SIG-M5 (cell line): Measurements from ENCODE around the gene UTRN.

Source experiments
- DNase-seq: peaks from one replicate; lab custom pipeline; 2025; lab: John Stamatoyannopoulos, UW

Gene UTRN

DNA sequence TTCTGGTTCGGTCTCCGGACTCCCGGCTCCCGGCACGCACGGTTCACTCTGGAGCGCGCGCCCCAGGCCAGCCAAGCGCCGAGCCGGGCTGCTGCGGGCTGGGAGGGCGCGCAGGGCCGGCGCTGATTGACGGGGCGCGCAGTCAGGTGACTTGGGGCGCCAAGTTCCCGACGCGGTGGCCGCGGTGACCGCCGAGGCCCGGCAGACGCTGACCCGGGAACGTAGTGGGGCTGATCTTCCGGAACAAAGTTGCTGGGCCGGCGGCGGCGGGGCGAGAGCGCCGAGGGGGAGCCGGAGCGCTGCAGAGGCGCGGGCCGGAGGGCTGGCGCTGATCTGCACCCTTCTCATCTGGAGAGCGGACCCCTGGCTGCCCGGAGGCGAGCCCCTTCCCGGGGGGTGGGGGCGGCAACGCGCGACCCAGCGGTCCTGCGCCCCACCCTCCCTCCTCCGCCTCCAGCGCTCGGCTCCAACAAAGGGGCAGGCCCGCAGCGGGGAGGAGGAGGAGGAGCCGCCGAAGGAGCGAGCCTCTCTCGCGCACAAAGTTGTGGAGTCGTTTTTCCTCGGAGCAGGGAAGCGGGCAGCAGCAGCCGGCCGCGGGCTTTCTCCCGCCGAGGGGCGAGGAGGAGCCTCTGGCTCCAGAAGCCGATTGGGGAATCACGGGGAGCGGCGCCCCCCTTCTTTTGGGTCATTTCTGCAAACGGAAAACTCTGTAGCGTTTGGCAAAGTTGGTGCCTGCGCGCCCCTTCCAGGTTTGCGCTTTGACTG, at the start of gene UTRN:
Gene UTRN (plus strand): TSS at position 553 of the 765 bp plus-strand sequence. CDS start 6,494 bp downstream, outside the sequence.
- no peak for DNase-seq

DNA sequence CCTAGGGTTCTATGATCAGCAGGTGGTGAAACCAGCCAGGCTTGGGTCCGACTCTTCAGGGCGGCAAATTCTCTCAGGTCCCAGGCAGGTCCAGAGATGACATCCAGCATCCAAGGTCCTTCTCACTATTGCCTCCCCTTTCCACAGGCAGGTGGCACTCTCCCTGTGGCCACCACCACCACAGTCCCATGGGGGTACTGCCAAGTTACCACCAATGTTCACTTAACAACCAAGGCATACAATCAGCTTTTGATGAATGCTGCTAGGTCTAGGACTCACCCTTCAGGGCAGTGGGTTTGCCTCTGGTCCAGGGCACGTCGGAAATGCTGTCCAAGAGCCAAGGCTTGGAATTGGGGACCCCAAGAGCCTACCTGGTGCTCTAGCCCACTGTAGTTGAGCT, 40.4 kb upstream of the UTRN start:
- DNase-seq = no peak

DNA sequence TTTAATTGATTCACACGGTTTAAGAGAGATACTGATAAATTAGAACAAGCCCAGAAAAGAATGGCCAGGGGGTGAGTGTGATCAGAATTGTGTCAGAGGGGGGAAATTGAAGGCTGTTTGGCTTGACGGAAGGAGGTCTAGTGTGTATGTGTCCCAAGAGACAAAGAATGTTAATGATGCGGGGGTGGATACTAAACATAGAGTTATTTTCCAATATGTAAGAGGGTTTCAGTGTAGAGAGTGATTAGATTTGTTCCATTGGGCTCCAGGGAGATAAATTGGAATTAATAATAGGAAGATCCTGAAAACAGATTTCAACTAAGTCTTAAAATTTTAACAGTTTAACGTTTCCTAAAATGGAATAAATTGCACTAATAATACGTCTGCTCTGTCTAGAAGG, 38.1 kb upstream of the UTRN start:
- no peak for DNase-seq

DNA sequence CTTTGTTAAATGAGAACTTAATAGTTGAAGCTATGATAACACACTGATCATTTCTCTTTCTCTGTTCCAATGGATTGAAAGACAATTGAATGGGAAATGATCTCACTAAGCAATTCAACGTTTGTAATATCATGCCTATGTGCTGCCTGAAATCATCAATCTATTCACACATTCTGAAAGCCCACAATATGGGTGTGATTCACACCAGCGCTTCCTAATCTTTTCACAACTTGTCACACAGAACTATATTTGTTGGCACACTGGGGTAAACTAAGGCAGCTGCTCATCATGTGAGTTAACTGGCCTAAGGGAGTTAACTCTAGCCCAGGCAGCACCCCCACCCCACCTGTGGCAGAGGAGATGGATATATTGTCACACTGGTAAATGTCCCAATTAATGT, 37.1 kb upstream of the UTRN start:
- DNase-seq = no peak

DNA sequence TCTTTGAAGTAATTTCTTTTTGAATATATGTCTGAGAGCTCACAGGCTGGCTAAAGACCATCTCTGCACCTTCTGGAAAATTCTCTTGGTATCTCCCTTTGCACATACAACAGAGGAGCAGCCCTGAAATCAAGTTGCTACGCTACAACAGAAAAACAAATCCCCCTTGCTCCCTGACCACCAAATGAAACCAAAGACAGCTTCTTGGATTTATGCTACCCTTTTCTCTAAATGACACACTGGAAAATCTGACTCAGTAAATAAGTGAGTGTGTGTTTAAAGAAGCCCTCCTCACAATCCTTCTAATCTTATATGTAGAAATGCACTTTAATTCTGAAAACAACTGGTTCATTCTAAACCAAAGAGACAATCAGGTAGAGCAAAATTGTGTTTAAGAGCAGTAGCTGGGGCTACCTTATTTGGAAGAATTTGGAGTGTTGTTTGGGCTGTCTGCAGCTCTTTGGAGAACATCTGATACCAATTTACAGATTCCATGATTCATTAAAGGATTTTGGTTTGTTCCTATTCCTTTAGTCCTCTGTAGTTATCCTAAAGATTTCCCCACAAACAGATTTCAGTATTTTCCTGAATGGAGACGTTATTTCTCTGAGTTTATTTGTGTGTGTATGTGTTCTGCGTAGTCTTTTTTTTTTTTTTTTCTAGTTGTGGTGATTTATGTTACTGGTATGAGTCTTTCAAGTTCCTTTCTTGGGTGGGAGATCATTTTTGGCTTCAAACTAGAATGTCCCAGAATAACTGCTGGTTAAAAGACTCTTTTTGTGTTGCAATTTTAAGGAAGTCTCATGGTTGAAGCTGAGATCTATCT, 36.4 kb upstream of the UTRN start:
- DNase-seq = no peak

DNA sequence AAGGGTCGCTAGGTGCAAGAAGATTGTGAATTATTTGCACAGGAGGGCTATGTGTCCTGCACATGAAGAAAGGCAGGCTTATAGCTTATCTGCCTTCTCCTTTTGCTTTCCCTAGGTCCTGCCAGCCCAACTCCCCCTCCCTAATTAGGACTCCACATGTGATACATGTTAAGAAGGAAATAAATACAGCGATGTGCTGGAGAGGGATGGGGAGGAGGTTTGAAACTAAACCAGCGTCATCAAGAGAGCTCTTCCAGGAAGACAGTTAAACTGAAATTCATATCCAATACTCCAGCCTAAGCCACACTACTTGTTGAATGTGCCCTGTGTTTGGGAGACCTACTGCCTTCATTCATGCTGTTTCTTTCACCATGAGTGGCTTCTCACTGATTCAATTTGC, 34.9 kb upstream of the UTRN start:
- no peak for DNase-seq

DNA sequence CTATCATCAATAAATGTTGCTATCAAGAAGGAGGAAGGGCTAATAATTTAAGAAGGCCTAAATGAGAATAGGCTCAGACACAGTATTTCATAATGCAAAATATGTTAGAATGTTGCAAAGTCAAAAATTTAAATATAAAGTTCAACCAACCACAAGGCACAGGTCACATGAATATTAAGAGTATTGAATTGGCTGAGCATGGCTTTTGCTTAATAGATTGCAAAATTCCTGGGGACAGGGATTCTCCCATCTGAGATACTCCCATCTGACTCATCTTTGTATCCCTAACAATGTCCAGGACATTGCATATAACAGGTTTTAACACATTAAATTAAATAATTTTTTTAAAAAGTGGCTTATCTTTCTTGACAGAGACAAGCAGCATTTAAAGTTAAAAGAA, 32.9 kb upstream of the UTRN start:
- DNase-seq = no peak

DNA sequence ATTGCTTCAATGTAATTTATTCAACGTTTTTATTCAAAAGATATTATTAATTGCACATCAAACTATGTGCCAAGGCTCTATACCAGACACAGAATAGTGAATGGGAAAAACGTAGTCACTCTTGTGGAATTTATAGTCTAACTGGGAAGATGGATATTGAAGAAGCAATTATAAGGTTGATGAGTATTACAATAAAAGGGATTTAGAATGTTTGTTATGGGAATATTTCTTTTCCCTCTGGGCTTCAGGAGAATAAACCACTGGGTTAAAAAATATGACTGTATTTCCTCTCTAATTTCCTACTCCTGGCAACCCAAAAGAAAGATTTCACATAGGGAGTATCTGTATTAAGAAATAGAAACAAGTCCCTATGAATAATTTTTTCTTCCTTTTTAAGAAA, 25.1 kb upstream of the UTRN start:
- DNase-seq = no peak

DNA sequence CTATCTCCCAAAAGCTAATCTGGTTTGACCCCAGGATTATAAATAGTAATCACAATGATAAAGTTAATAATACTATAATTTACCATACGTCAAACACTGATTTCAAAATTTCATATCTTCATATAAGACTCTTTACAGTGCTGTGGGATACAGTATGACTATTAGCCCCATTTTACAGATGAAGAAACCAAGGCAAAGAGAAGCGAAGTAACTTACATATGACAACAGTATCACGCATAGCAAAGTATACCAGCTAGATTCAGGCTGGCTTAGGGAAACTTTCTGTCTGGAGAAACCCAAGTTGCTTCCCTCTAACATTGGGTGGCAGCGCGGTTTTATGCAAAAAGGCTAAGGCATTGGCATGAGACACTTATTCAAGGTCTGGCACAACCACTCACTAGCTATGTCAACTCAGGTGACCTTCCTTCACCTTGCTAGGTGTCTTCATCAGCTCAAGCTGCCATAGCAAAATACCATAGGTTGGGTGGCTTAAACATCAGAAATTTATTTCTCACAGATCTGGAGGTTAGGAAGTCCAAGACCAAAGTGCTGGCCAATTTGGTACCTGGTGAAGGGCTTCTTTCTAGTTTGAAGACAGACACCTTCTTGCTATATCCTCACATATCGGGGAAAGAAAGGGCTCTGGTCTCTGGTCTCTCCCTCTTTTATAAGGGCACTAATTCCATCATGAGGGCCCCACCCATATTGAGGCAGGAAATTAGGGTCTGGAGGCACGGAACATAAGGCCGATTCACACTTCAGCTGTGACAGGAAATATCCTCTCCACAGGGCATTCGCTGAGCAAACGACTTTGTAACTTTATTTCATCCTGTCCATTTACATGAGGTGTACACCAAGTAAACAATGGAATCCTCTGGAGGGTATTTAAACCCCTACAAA, 22.4 kb upstream of the UTRN start:
- no peak for DNase-seq

DNA sequence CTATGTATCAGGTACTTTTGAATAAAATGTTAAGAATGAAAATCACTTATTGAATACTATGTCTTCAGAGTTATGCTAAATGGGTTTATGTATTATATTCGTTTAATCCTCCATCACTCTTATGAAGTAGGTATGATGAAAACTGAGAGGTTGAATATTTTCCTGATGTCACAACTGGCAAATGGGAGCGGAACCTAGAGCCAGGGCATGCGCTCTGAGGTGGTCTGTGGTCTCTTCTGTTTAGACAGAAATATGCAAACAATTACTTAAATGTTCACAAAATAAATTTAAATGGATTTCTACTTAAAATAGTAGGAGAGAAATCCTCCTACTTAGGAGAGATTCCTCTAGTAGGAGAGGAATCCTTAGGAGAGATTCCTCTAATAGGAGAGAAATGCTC, 21.3 kb upstream of the UTRN start:
- DNase-seq = no peak

DNA sequence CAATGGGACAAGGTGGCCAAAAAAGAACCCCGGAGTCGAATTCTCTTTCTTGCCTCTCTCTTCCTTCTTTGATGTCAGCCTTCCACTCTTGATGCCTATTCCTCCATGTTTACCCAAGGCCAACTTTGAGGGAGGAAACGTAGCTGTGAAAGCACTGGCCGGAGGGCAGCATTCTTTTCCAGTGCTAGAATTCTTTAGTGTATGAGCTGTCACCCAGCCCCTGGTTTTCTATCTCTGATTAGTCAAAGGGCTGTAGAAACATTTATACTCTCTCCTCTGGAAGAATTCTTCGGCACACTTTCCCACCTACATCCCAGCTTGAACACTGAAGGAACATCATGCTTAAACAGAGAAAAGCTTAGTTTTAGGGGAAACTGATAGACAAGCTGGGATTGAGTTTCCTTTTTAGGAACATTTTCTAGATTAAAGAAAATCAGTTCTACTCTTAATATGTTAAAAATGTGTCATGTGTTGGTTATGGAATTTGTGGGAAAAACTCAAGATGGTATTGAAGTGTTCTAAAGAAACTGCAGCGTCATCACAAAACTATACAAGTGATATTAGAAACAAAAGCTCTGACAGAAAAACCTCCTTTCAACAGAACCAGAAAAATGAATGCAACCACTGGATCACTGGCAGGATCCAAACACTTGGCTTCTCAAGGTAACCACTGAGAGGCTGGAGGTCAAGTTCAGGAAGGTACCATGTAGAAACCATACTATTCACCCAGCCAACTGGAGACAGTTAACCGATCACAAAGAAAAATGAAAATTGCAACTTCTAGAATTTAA, 20.7 kb upstream of the UTRN start:
- DNase-seq = no peak

DNA sequence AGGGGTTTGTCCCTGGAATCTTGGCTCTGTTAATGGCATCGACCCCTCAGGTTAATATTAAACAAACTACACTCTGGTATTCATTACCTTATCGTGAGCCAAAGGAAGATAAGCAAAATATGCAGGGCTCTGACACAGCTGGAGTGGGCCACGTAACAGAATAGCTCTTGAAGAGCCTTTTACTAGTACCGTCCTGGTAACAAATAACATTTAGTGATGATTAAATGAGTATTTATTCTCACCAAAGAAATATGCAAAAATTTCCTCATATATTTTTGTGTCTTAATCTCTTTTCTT, 20.1 kb upstream of the UTRN start:
- DNase-seq = no peak

DNA sequence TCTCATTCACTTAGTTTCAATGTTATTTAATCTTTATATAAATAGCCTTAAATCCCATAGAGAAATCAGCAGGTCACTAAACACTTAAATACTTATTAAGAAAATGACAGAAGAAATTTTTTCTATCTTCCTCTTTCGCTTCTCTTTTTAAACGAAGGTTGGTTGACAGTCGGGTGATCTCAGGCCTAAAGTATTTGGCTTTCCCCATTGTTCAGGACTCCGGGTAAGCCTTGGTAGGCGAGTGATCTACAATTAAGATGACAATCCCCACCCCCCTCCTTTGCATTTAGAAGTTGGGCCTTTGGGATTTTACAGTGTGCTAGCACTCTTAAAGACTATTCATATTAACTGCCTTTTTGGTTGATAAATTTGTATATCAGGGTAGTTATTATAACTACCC, 19.7 kb upstream of the UTRN start:
- DNase-seq = peak; percentile 43

DNA sequence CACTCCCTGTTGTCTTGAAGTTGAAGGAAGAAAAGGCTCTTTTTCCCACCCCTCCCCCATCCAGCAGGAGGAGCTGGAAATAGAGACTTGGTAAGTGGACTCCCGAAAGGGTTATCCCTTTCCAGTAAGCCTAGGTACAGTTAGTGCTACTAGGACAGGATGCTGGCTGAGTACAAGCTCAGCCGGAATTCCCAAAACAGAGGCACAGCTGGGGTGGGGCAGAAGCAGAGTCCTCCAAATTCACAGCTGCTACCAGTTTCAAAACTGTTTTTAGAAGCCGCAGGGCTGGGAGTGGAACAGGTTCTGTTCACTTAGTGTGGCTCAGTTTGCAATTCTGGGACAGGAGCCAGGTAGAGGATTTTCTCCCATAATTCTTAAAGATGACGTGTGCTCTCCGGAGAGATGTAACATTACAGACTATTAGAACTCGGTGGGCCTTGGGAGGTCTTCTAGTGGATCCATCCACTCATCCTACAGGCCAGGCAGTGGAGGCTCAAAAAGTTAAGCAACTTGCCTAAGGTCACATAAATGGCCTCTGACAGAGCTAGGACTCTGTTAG, 19.0 kb upstream of the UTRN start:
- DNase-seq = no peak

DNA sequence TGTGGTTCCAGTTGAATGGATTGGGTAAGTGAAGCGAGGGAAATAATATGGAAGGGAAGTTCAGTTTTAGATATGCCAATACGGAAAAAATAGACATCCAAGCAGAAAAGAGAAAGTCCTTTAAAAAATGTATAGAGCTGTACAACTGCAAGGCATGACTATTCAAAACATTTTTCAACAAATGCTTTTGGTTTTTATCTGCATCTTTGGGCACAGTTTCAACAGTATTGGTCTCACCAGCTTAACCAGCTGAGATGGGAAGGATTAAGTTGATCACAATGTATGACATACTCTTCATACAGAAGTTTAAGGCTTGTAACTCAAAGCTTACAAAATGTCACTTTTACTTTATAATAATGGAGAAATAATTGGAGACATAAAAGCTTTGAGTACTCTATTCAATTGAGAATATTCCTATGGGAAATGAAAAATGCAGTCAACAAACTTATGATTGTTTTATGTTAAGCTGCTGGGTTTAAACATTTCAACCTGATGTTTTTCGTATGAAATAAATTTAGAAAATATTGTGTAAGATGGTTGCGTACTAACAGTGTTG, 16.3 kb upstream of the UTRN start:
- no peak for DNase-seq

DNA sequence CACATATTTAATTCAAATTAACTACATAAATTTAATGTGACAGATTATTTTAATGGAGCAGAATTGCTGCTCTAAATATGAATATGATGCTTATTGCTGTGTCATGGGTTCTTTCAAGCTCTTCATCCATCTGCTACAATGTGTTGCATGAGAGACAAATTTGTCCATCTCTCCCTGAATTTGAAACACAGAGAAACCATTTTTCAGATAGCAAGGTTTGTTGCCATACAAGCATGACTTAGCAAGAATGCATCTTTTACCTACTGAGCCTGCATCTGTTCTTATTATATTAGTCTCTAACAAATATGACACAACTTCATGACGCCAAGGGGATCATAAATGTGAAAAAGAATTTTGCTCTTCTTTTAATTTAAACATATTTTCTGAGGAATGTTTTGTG, 8.0 kb upstream of the UTRN start:
- DNase-seq = no peak

DNA sequence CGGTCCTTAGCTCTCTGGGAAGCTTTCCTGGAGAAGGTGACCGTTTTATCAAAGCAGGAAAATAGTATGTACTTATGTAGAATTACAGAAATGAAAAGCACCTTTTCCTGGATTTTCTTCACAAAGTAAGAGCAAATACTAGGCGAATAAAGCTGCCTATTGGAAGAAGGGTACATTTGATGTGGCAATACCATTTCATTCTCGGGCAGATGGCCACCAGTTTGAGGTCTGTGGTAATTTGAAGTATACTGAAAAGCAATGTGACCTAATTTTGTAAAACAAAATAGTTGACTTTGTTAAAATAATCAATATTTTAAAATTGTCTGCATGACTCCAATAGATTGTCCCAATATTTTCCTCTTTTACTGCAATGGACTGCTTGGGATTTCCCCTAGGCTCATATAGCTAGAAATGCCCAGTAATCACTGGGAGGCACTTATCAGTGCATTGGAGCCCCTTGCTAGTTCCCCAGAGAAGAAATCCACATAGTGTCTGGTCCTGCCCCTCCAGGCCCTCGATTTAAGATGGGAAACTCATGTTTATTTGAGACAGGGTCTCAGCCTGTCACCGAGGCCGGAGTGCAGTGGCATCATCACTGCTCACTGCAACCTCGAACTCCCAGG, 7.4 kb upstream of the UTRN start:
- DNase-seq = no peak

DNA sequence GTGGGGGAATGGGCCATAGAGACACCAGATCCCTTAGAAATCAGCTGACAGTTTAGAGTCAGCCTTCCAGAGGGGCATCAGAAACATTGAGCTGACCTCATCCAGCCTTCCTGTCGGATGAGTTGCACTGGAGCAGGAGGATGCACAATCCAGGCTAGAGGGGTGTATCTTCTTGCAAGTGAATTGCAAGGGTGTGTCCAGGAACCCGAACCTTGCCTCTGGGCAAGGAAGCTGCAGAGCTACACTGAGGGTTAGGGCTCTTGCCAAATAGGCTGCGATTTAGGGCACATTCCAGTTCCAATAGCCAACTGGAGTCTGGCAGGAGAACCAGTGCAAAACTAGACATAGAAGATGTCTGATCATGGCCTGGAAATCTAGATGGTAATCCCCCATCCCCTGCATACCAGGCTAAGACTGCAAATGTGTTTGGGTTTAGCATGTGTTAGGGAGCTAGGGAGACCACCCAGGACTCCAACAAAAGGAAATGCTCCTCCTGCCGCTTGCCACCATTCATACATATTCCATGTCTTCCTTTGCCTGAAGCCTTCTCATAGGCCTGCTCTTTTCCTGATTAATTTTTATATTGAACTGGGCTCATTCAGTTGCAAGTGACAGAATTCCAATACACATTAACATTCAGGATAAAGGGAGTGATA, 6.3 kb upstream of the UTRN start:
- DNase-seq = no peak

DNA sequence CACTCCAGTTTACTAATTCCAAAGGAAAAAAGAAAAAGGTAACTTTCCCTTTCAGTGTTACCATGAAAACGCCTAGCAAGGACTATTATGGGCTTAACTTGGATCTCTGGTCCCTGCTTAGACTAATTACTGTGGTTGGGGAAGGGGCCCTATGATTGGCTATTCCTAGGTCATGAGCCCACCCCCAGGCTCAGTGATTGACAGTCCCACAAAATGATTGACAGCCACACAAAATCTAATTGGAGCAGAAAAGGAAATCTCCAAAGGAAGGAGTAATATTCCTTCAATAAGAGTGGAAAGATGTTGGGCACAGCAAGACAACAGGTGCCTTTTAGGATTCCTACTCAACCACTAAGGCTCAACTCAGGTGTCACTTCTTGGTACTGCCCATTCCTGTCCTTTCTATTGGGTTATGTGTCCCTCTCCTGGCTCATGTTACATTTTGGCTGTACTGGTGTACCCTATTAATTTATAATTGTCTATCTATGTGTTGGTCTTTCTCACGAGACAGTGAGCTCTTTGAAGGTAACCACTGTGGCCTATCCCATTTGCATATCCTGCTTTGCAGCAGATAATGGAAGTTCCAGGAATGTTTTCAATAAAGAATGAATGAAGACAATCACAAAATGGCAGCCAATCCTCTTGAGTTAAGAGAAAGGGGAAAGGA, 5.5 kb upstream of the UTRN start:
- no peak for DNase-seq
